HG03521 (cell line): ENCODE data around the gene WSB2.

Experiments used
- ATAC-seq: cut with Tn5 transposase; IDR thresholded peaks from one replicate; pipeline ENCODE4 v1.9.1; 2021; ENCODE audit warnings: mild to moderate bottlenecking, moderate library complexity; ENCODE audit not compliant: unreplicated experiment

WSB2 gene

GRCh38 chr12:118061873-118062843 is 1.2 kb upstream of the WSB2 start:
- no peak for ATAC-seq

GRCh38 chr12:118060301-118061010 is 523 bp downstream of the WSB2 start:
- ATAC-seq = peak; percentile 32

GRCh38 chr12:118059341-118060191 is 1.4 kb downstream of the WSB2 start:
- no peak for ATAC-seq

- no peak for ATAC-seq
These were observed 2.1 kb downstream of the WSB2 start for GRCh38 chr12:118058881-118059280.

- ATAC-seq = no peak
These were observed 2.8 kb downstream of the WSB2 start for GRCh38 chr12:118058227-118058626.

GRCh38 chr12:118055865-118056773 is 4.9 kb downstream of the WSB2 start:
- ATAC-seq = no peak

GRCh38 chr12:118055144-118055557 is 5.8 kb downstream of the WSB2 start:
- peak; percentile 65 for ATAC-seq

GRCh38 chr12:118053071-118053985 is 7.7 kb downstream of the WSB2 start:
- ATAC-seq = no peak

GRCh38 chr12:118052324-118053070 is 8.5 kb downstream of the WSB2 start:
- ATAC-seq = no peak

GRCh38 chr12:118050972-118051910 is 9.7 kb downstream of the WSB2 start:
- ATAC-seq = no peak

- ATAC-seq = no peak
These were observed 14.5 kb downstream of the WSB2 start for GRCh38 chr12:118046430-118046829.

GRCh38 chr12:118044577-118044976 is 16.4 kb downstream of the WSB2 start:
- ATAC-seq = no peak

- no peak for ATAC-seq
These were observed 16.9 kb downstream of the WSB2 start for GRCh38 chr12:118044075-118044474.

GRCh38 chr12:118042091-118042490 is 18.9 kb downstream of the WSB2 start:
- no peak for ATAC-seq

GRCh38 chr12:118038137-118038536 is 22.8 kb downstream of the WSB2 start:
- no peak for ATAC-seq

- ATAC-seq = no peak
These were observed 24.1 kb downstream of the WSB2 start for GRCh38 chr12:118036672-118037411.
